Osteocyte (in vitro differentiated cells): ENCODE results near the gene FAM222B. TPM values are rescaled to one million over a fixed set of nuclear protein-coding genes. Genes with fewer than 3 reads are reported as not detected.

Experiments
- DNase-seq: peaks from one replicate; pipeline ENCODE4 v3.0.0; 2021; ENCODE audit warnings: mixed read lengths; ENCODE audit not compliant: unreplicated experiment; ENCODE audit errors: extremely low spot score
- H3K27ac Mint-ChIP-seq: one replicate; pipeline ENCODE4 v1.8.0; 2021; ENCODE audit warnings: mild to moderate bottlenecking, mixed read lengths; ENCODE audit not compliant: unreplicated experiment
- H3K27me3 Mint-ChIP-seq: one replicate; pipeline ENCODE4 v1.8.0; 2021; ENCODE audit warnings: mixed read lengths; ENCODE audit not compliant: unreplicated experiment
- H3K36me3 Mint-ChIP-seq: one replicate; pipeline ENCODE4 v1.8.0; 2021; ENCODE audit warnings: mixed read lengths; ENCODE audit not compliant: unreplicated experiment
- H3K4me1 Mint-ChIP-seq: one replicate; pipeline ENCODE4 v1.8.0; 2021; ENCODE audit warnings: mixed read lengths; ENCODE audit not compliant: unreplicated experiment
- H3K4me3 Mint-ChIP-seq: one replicate; pipeline ENCODE4 v1.8.0; 2021; ENCODE audit warnings: mild to moderate bottlenecking, moderate library complexity, mixed read lengths; ENCODE audit not compliant: unreplicated experiment
- H3K9me3 Mint-ChIP-seq: one replicate; pipeline ENCODE4 v1.8.0; 2021; ENCODE audit warnings: mixed read lengths; ENCODE audit not compliant: unreplicated experiment
- total RNA-seq: library from RNA; stranded (reverse); gene quantifications from 2 replicates; pipeline ENCODE4 v1.2.1, GENCODE V29; 2021
- TF ChIP-seq, protein P1 (sequence below): fragments of 200-600 bp; sonication (generic); IDR thresholded peaks from 2 replicates; pipeline ENCODE4 v1.5.0; 2021; ENCODE audit warnings: antibody characterized with exemption, mild to moderate bottlenecking, moderate library complexity

Gene FAM222B
- total RNA-seq, 1 donor from 2014 or later, result 21.2 TPM

DNA sequence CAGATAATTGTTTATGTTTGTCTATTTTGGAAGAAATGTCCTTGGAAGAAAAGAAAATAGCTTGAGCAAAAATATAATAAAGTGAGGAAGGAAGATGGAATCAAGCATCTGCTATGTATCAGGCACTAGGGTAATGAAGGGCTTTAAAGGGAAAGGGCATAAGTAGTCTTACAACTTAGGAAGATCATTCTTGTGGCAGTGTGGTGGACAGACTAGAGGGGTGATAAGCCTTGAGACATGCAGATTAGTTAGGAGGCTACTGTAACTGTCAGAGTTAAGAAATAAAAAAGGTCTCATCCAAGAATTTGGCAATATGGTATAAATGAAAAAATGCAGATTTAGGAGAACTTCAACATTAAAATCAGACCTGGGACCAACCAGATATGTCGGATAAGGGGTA, 14.9 kb downstream of the FAM222B start:
- H3K4me3 Mint-ChIP-seq, result no peak overlapping the region
- TF ChIP-seq, protein P1, sequence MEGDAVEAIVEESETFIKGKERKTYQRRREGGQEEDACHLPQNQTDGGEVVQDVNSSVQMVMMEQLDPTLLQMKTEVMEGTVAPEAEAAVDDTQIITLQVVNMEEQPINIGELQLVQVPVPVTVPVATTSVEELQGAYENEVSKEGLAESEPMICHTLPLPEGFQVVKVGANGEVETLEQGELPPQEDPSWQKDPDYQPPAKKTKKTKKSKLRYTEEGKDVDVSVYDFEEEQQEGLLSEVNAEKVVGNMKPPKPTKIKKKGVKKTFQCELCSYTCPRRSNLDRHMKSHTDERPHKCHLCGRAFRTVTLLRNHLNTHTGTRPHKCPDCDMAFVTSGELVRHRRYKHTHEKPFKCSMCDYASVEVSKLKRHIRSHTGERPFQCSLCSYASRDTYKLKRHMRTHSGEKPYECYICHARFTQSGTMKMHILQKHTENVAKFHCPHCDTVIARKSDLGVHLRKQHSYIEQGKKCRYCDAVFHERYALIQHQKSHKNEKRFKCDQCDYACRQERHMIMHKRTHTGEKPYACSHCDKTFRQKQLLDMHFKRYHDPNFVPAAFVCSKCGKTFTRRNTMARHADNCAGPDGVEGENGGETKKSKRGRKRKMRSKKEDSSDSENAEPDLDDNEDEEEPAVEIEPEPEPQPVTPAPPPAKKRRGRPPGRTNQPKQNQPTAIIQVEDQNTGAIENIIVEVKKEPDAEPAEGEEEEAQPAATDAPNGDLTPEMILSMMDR, result no peak
- no peak overlapping the region for H3K27ac Mint-ChIP-seq
- H3K4me1 Mint-ChIP-seq, result peaks cover 27% of the 10 kb centered on the region
- DNase-seq, result no peak
- H3K9me3 Mint-ChIP-seq, result no peaks in the 10 kb centered on the region
- H3K36me3 Mint-ChIP-seq, result peaks cover 11% of the 10 kb centered on the region
- no peaks in the 10 kb centered on the region for H3K27me3 Mint-ChIP-seq

DNA sequence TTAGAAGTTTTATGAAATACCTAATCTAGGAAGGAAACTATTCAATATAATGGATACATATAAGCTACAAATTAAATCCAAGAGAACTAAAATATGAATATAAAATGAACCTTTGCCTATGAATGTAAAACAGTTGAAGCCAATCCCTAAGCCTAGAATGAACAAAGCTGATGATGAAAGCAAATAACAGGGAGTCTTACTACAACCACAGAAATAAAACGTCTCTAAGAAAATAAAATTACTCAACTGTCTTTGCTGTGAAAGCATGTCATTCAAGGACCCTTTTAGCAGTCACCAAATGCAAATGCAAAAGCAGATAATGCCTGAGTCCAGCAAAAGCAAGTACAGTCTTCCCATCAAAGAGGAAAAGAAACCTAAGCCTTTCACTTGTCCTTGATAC, 23.0 kb downstream of the FAM222B start:
- Mint-ChIP-seq H3K27ac (no peak overlapping the region), H3K4me1 (peaks cover 9% of the 10 kb centered on the region), H3K36me3 (no peaks in the 10 kb centered on the region)

DNA sequence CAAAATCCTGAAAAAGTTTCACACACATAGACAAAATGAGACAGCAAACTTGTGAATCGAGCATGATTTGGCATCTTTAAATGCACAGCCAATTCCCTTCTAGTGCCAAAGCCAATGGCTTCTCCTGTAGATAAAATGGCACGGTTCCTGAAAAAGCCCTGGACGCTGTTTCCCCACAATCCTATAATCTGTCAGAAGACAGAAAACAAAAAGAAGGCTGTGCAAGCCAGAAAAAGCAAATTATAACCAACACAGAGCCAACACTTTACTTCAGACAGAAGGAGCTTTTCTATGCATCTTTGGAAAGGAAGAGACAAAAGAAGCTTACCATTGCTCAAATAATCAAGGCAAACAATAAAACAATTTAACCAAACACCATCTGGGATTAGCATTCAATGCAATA, 23.8 kb downstream of the FAM222B start:
- Mint-ChIP-seq H3K4me3 (no peak overlapping the region), H3K9me3 (no peaks in the 10 kb centered on the region), H3K36me3 (no peaks in the 10 kb centered on the region), H3K27ac (no peak overlapping the region), H3K4me1 (peaks cover 5% of the 10 kb centered on the region), H3K27me3 (no peaks in the 10 kb centered on the region)
- no peak for DNase-seq
- TF ChIP-seq, protein P1, result no peak

More for the DNA sequence above, 23.0 kb downstream of the FAM222B start:
- DNase-seq, result no peak
- TF ChIP-seq, protein P1, result no peak
- H3K9me3 Mint-ChIP-seq, result no peaks in the 10 kb centered on the region
- no peak overlapping the region for H3K4me3 Mint-ChIP-seq
- no peaks in the 10 kb centered on the region for H3K27me3 Mint-ChIP-seq

DNA sequence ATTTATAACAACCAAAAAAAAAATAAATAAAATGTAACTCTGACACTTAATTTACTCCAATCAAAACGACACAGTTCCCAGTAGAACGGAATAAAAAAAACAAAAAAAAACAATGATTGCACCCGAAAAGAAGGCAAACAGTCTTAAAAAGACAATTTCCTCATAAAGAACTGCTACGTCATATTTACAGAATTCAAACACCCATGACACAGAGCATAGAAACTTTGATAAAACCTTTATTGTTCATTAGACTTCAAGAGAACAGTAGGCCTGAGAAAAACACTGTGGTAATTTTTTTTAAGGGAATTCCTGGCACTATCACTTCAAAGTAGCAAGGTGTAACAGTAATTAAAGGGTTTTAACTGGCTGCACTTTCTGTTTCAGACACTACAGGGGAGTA, 26.1 kb downstream of the FAM222B start:
- Mint-ChIP-seq H3K27me3 (no peaks in the 10 kb centered on the region), H3K9me3 (no peaks in the 10 kb centered on the region), H3K36me3 (no peaks in the 10 kb centered on the region), H3K27ac (no peak overlapping the region), H3K4me1 (peaks cover 7% of the 10 kb centered on the region), H3K4me3 (no peak overlapping the region)
- no peak for DNase-seq
- TF ChIP-seq, protein P1, result no peak

DNA sequence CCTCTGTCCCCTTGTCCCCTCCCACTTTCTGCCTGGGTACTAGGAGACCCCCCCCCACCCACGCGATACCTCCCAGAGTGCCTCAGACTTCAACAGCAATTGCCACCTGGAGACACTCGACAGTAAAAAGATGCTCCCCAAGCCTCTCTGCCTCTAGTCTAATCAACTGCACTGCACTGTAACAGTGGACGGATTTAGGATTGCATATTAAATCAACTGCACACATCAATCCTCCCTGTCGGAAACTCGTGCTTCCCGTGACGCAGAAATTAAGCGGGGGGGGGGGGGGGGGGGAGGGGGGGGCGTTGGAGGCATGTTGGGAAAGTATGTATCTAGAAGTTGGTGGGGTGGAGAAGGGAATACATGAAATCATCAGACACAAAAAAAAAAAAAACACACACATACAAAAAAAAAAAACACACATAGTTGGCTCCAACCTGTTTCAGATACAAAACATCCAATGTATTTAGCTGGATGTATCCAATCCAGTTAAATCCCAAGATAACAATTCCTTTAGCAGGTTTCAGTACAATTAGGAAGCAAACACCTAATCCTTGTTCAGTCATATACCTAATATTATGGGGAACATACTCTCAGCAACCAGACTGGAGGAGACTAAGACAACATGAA, 29.7 kb downstream of the FAM222B start:
- H3K4me3 Mint-ChIP-seq, result peak overlapping the region; percentile 86
- H3K27ac Mint-ChIP-seq, result peak overlapping the region; percentile 94
- no peaks in the 10 kb centered on the region for H3K27me3 Mint-ChIP-seq
- H3K36me3 Mint-ChIP-seq, result no peaks in the 10 kb centered on the region
- no peaks in the 10 kb centered on the region for H3K9me3 Mint-ChIP-seq
- no peak for DNase-seq
- TF ChIP-seq, protein P1, result no peak
- peaks cover 35% of the 10 kb centered on the region for H3K4me1 Mint-ChIP-seq
